Measurements from ENCODE around the gene POLR2J3. TPM values are rescaled to one million over a fixed set of nuclear protein-coding genes. Genes with fewer than 3 reads are reported as not detected.
"Not testable (repeated sequence)": the region's sequence is repeated elsewhere in the genome, so short reads cannot be mapped to it uniquely, and the experiment has no call there.

Gene POLR2J3
- total RNA-seq, 1 experiment from 2014 or later, result 14.1 TPM

GRCh38 chr7:102583495-102583894 is 11.1 kb upstream of the POLR2J3 start:
- not testable (repeated sequence) for DNase-seq (ENCODE audit: low spot score)

GRCh38 chr7:102581722-102582121 is 9.3 kb upstream of the POLR2J3 start:
- DNase-seq (ENCODE audit: low spot score), result not testable (repeated sequence)

- not testable (repeated sequence) for DNase-seq (ENCODE audit: low spot score)
Observed at GRCh38 chr7:102578486-102578885, 6.1 kb upstream of the POLR2J3 start.

- not testable (repeated sequence) for DNase-seq (ENCODE audit: low spot score)
Observed at GRCh38 chr7:102577315-102578240, 5.2 kb upstream of the POLR2J3 start.

- not testable (repeated sequence) for DNase-seq (ENCODE audit: low spot score)
Observed at GRCh38 chr7:102576363-102576762, 4.0 kb upstream of the POLR2J3 start.

GRCh38 chr7:102574607-102575006 is 2.2 kb upstream of the POLR2J3 start:
- DNase-seq (ENCODE audit: low spot score), result not testable (repeated sequence)

- not testable (repeated sequence) for DNase-seq (ENCODE audit: low spot score)
Observed at GRCh38 chr7:102568620-102569019, 3.8 kb downstream of the POLR2J3 start.

GRCh38 chr7:102550808-102551422 is 21.5 kb downstream of the POLR2J3 start, which contains the start of gene SPDYE2:
SPDYE2 (plus strand) TSS chr7:102551226; CDS start chr7:102553256, 2,030 bp downstream.
- not testable (repeated sequence) for DNase-seq (ENCODE audit: low spot score)

- not testable (repeated sequence) for DNase-seq (ENCODE audit: low spot score)
Observed at GRCh38 chr7:102546353-102546752, 26.0 kb downstream of the POLR2J3 start.

- DNase-seq (ENCODE audit: low spot score), result not testable (repeated sequence)
Observed at GRCh38 chr7:102545288-102545687, 27.1 kb downstream of the POLR2J3 start.

GRCh38 chr7:102544372-102544771 is 28.0 kb downstream of the POLR2J3 start:
- not testable (repeated sequence) for DNase-seq (ENCODE audit: low spot score)

- not testable (repeated sequence) for DNase-seq (ENCODE audit: low spot score)
Observed at GRCh38 chr7:102543596-102543995, 28.8 kb downstream of the POLR2J3 start, which contains the start of gene UPK3BL2. UPK3BL2 (minus strand) TSS chr7:102543696; CDS start chr7:102543636, 60 bp downstream.

GRCh38 chr7:102542771-102543170 is 29.6 kb downstream of the POLR2J3 start:
- DNase-seq (ENCODE audit: low spot score), result not testable (repeated sequence)

GRCh38 chr7:102542083-102542482 is 30.3 kb downstream of the POLR2J3 start:
- DNase-seq (ENCODE audit: low spot score), result not testable (repeated sequence)

GRCh38 chr7:102540604-102541003 is 31.8 kb downstream of the POLR2J3 start:
- DNase-seq (ENCODE audit: low spot score), result not testable (repeated sequence)

GRCh38 chr7:102535062-102535615 is 37.2 kb downstream of the POLR2J3 start:
- DNase-seq (ENCODE audit: low spot score), result not testable (repeated sequence)

- DNase-seq (ENCODE audit: low spot score), result not testable (repeated sequence)
Observed at GRCh38 chr7:102532127-102532526, 40.3 kb downstream of the POLR2J3 start.

- DNase-seq (ENCODE audit: low spot score), result not testable (repeated sequence)
Observed at GRCh38 chr7:102531583-102531982, 40.8 kb downstream of the POLR2J3 start.

- not testable (repeated sequence) for DNase-seq (ENCODE audit: low spot score)
Observed at GRCh38 chr7:102527822-102528793, 44.3 kb downstream of the POLR2J3 start.

GRCh38 chr7:102527182-102527581 is 45.2 kb downstream of the POLR2J3 start:
- DNase-seq (ENCODE audit: low spot score), result not testable (repeated sequence)

- DNase-seq (ENCODE audit: low spot score), result not testable (repeated sequence)
Observed at GRCh38 chr7:102524803-102525202, 47.6 kb downstream of the POLR2J3 start.
